BLaER1 (cell line): Measurements from ENCODE around the gene RRN3.
"Not testable (repeated sequence)": the region's sequence is repeated elsewhere in the genome, so short reads cannot be mapped to it uniquely, and the experiment has no call there.

Experiments used
- H3K27ac ChIP-seq: shearing (Covaris generic); formaldehyde crosslinking; 2 replicates; pipeline ENCODE4 v1.8.1; 2022
- H3K27me3 ChIP-seq: shearing (Covaris generic); formaldehyde crosslinking; 2 replicates; pipeline ENCODE4 v1.8.1; 2022
- H3K36me3 ChIP-seq: shearing (Covaris generic); formaldehyde crosslinking; 2 replicates; pipeline ENCODE4 v1.8.1; 2022
- H3K4me1 ChIP-seq: shearing (Covaris generic); formaldehyde crosslinking; 2 replicates; pipeline ENCODE4 v1.8.1; 2022
- H3K4me2 ChIP-seq: shearing (Covaris generic); formaldehyde crosslinking; 2 replicates; pipeline ENCODE4 v1.8.1; 2022
- H3K4me3 ChIP-seq: shearing (Covaris generic); formaldehyde crosslinking; 2 replicates; pipeline ENCODE4 v1.8.1; 2022
- H3K9ac ChIP-seq: shearing (Covaris generic); formaldehyde crosslinking; 2 replicates; pipeline ENCODE4 v1.8.1; 2022
- H3K9me3 ChIP-seq: shearing (Covaris generic); formaldehyde crosslinking; 2 replicates; pipeline ENCODE4 v1.8.1; 2022
- H4K20me1 ChIP-seq: shearing (Covaris generic); formaldehyde crosslinking; 2 replicates; pipeline ENCODE4 v1.8.1; 2022
- Cebpa-rat ChIP-seq: shearing (Covaris generic); IDR thresholded peaks from 2 replicates; pipeline ENCODE4 v1.8.1; 2022

The RRN3 gene

GRCh38 chr16:15054357-15055140 lies 39.5 kb downstream of the RRN3 start:
- Histone ChIP-seq H3K27ac (peak overlapping the region; percentile 88), H3K9ac (peak overlapping the region; percentile 96), H3K4me1 (peaks cover 30% of the 10 kb centered on the region), H3K27me3 (no peaks in the 10 kb centered on the region), H3K9me3 (no peaks in the 10 kb centered on the region), H3K4me2 (peak overlapping the region; percentile 89), H3K4me3 (peak overlapping the region; percentile 95), H3K36me3 (peaks cover 18% of the 10 kb centered on the region), H4K20me1 (peaks cover 15% of the 10 kb centered on the region; the same call in 1 of the 2 replicates)
- TF ChIP-seq Cebpa-rat = no peak

- H3K4me2 ChIP-seq = peak overlapping the region; percentile 89
- no peaks in the 10 kb centered on the region for H3K9me3 ChIP-seq
- no peak overlapping the region for H3K27ac ChIP-seq
- H3K4me1 ChIP-seq = peaks cover 32% of the 10 kb centered on the region
- H3K4me3 ChIP-seq = no peak overlapping the region
- H4K20me1 ChIP-seq = peaks cover 18% of the 10 kb centered on the region; the same call in 1 of the 2 replicates
- no peak for TF ChIP-seq Cebpa-rat
- peak overlapping the region; percentile 96; the same call in 1 of the 2 replicates for H3K9ac ChIP-seq
- H3K36me3 ChIP-seq = peaks cover 12% of the 10 kb centered on the region
- no peaks in the 10 kb centered on the region for H3K27me3 ChIP-seq
Observed at GRCh38 chr16:15053904-15054303, 40.2 kb downstream of the RRN3 start.

- H3K27me3 ChIP-seq = no peaks in the 10 kb centered on the region
- peaks cover 32% of the 10 kb centered on the region for H3K4me1 ChIP-seq
- no peak overlapping the region for H3K4me2 ChIP-seq
- H3K27ac ChIP-seq = no peak overlapping the region
- peaks cover 23% of the 10 kb centered on the region; the same call in 1 of the 2 replicates for H4K20me1 ChIP-seq
- H3K4me3 ChIP-seq = no peak overlapping the region
- H3K9ac ChIP-seq = no peak overlapping the region
- no peak for TF ChIP-seq Cebpa-rat
- H3K9me3 ChIP-seq = no peaks in the 10 kb centered on the region
- H3K36me3 ChIP-seq = 0 out of 2 replicates have a peak, but pooled peaks cover 4% of the 10 kb centered on the region
Observed at GRCh38 chr16:15052747-15053476, 41.2 kb downstream of the RRN3 start.

- TF ChIP-seq Cebpa-rat = no peak
- Histone ChIP-seq H3K4me1 (peaks cover 31% of the 10 kb centered on the region), H3K9ac (no peak overlapping the region), H3K27me3 (no peaks in the 10 kb centered on the region), H3K36me3 (peaks cover 17% of the 10 kb centered on the region), H3K9me3 (no peaks in the 10 kb centered on the region), H3K4me2 (no peak overlapping the region), H3K4me3 (no peak overlapping the region), H4K20me1 (peaks cover 23% of the 10 kb centered on the region; the same call in 1 of the 2 replicates), H3K27ac (no peak overlapping the region)
Observed at GRCh38 chr16:15051387-15051951, 42.6 kb downstream of the RRN3 start.

- Histone ChIP-seq H3K36me3 (peaks cover 28% of the 10 kb centered on the region), H4K20me1 (peaks cover 23% of the 10 kb centered on the region; the same call in 1 of the 2 replicates), H3K4me1 (peaks cover 26% of the 10 kb centered on the region)
- not testable (repeated sequence) for H3K4me3 ChIP-seq, H3K9ac ChIP-seq, H3K27me3 ChIP-seq, H3K27ac ChIP-seq, H3K4me2 ChIP-seq, H3K9me3 ChIP-seq
Observed at GRCh38 chr16:15050440-15050839, 43.6 kb downstream of the RRN3 start.

GRCh38 chr16:15049581-15050180 lies 44.4 kb downstream of the RRN3 start:
- Histone ChIP-seq H3K4me1 (peaks cover 20% of the 10 kb centered on the region), H4K20me1 (peaks cover 23% of the 10 kb centered on the region; the same call in 1 of the 2 replicates), H3K9ac (no peak overlapping the region), H3K27me3 (no peaks in the 10 kb centered on the region), H3K4me2 (no peak overlapping the region), H3K9me3 (no peaks in the 10 kb centered on the region), H3K27ac (no peak overlapping the region), H3K36me3 (peaks cover 29% of the 10 kb centered on the region), H3K4me3 (no peak overlapping the region)
- TF ChIP-seq Cebpa-rat = no peak

- no peaks in the 10 kb centered on the region for H3K9me3 ChIP-seq
- 0 out of 2 replicates have a peak, but pooled peaks cover 8% of the 10 kb centered on the region for H3K4me1 ChIP-seq
- TF ChIP-seq Cebpa-rat = no peak
- no peak overlapping the region for H3K4me2 ChIP-seq
- H3K27ac ChIP-seq = no peak overlapping the region
- no peak overlapping the region for H3K9ac ChIP-seq
- peaks cover 23% of the 10 kb centered on the region; the same call in 1 of the 2 replicates for H4K20me1 ChIP-seq
- H3K27me3 ChIP-seq = no peaks in the 10 kb centered on the region
- peaks cover 53% of the 10 kb centered on the region for H3K36me3 ChIP-seq
- no peak overlapping the region for H3K4me3 ChIP-seq
Observed at GRCh38 chr16:15046692-15047376, 47.2 kb downstream of the RRN3 start.

- H3K27ac ChIP-seq, H3K9me3 ChIP-seq, H3K4me2 ChIP-seq, H3K4me3 ChIP-seq, H3K9ac ChIP-seq, H3K27me3 ChIP-seq: not testable (repeated sequence)
- H3K4me1 ChIP-seq = peaks cover 13% of the 10 kb centered on the region; the same call in 1 of the 2 replicates
- H3K36me3 ChIP-seq = peaks cover 65% of the 10 kb centered on the region
- peaks cover 21% of the 10 kb centered on the region for H4K20me1 ChIP-seq
Observed at GRCh38 chr16:15045270-15045669, 48.8 kb downstream of the RRN3 start.

GRCh38 chr16:15044286-15044685 lies 49.8 kb downstream of the RRN3 start:
- no peak overlapping the region for H3K27ac ChIP-seq
- H4K20me1 ChIP-seq = peaks cover 27% of the 10 kb centered on the region
- peaks cover 75% of the 10 kb centered on the region for H3K36me3 ChIP-seq

More at GRCh38 chr16:15044286-15044685, 49.8 kb downstream of the RRN3 start:
- Histone ChIP-seq H3K27me3 (no peaks in the 10 kb centered on the region), H3K9ac (no peak overlapping the region), H3K4me1 (peaks cover 4% of the 10 kb centered on the region; the same call in 1 of the 2 replicates), H3K4me3 (no peak overlapping the region), H3K4me2 (no peak overlapping the region), H3K9me3 (no peaks in the 10 kb centered on the region)
- TF ChIP-seq Cebpa-rat = no peak
